Body of pancreas (tissue), 4 donors: ENCODE measurements around the gene SYCN.

Experiments used
- CTCF ChIP-seq, 7 experiments: fragments of 450-650 bp in 4 of 7; fragments of 200-600 bp in 3 of 7; sonication (generic) in 3 of 7; IDR thresholded peaks; one replicate each; pipeline ENCODE4 v1.5.1; 2016 to 2019; ENCODE audit warnings: antibody characterized with exemption in 7 of 7
- POLR2A ChIP-seq, 3 donors: fragments of 450-650 bp; IDR thresholded peaks; one replicate each; pipeline ENCODE4 v1.6.1; 2016; ENCODE audit warnings: antibody characterized with exemption in 3 of 3, mild to moderate bottlenecking in 2 of 3

- TF ChIP-seq CTCF (IDR thresholded peaks at IDR 0.05): no peak
- TF ChIP-seq POLR2A (IDR thresholded peaks at IDR 0.05): no peak
Observed at GRCh38 chr19:39169143-39169810, 34.8 kb downstream of the SYCN start.
